Upper lobe of left lung (tissue), 6 donors: Measurements from ENCODE around the gene DMBT1. TPM values are rescaled to one million over a fixed set of nuclear protein-coding genes. Genes with fewer than 3 reads are reported as not detected.

Experiments used
- ATAC-seq, 2 donors: fragments of 200-7000 bp; cut with Tn5 transposase; one replicate each; pipeline ENCODE4 v1.9.1; 2022; ENCODE audit warnings: mild to moderate bottlenecking in 2 of 2, moderate library complexity in 2 of 2; ENCODE audit not compliant: low FRiP score in 2 of 2
- DNase-seq, 2 donors: peaks; one replicate each; pipeline ENCODE4 v3.0.0-alpha.2; 2019 to 2020
- H3K27ac ChIP-seq, 4 donors: fragments of 200-600 bp; sonication (generic); one replicate each; pipeline ENCODE4 v1.5.1; 2016 to 2019
- H3K27me3 ChIP-seq, 4 donors: fragments of 200-600 bp; sonication (generic); one replicate each; pipeline ENCODE4 v1.5.1; 2017 to 2019
- H3K36me3 ChIP-seq, 4 donors: fragments of 200-600 bp; sonication (generic); one replicate each; pipeline ENCODE4 v1.5.1; 2016 to 2019
- H3K4me1 ChIP-seq, 4 donors: fragments of 200-600 bp; sonication (generic); one replicate each; pipeline ENCODE4 v1.5.1; 2018 to 2019
- H3K4me3 ChIP-seq, 4 donors: fragments of 200-600 bp; sonication (generic); one replicate each; pipeline ENCODE4 v1.5.1; 2017 to 2019; ENCODE audit warnings: mild to moderate bottlenecking in 2 of 4, moderate library complexity in 1 of 4
- H3K9me3 ChIP-seq, 4 donors: fragments of 200-600 bp; sonication (generic); one replicate each; pipeline ENCODE4 v1.5.1; 2018 to 2019
- CTCF ChIP-seq, 6 experiments: fragments of 450-650 bp in 4 of 6; fragments of 200-600 bp in 2 of 6; sonication (generic) in 2 of 6; IDR thresholded peaks; one replicate each; pipeline ENCODE4 v1.5.1; 2016 to 2019; ENCODE audit warnings: antibody characterized with exemption in 6 of 6
- EP300 ChIP-seq, 4 donors: sonication (generic); formaldehyde crosslinking; IDR thresholded peaks; one replicate each; pipeline ENCODE4 v1.5.1; 2017; ENCODE audit warnings: antibody characterized with exemption in 4 of 4, control low read depth in 2 of 4
- POLR2A ChIP-seq, 4 donors: fragments of 450-650 bp; IDR thresholded peaks; one replicate each; pipeline ENCODE4 v1.5.1; 2016 to 2017; ENCODE audit warnings: antibody characterized with exemption in 4 of 4, mild to moderate bottlenecking in 2 of 4
- POLR2AphosphoS5 ChIP-seq, 2 donors: sonication (generic); formaldehyde crosslinking; IDR thresholded peaks; one replicate each; pipeline ENCODE4 v1.5.1; 2017; ENCODE audit warnings: antibody characterized with exemption in 2 of 2
- WGBS, 2 donors: methylation state at CpG; one replicate each; pipeline ENCODE4 v1.1.5; 2017 to 2018; 5-methylcytosine and 5-hydroxymethylcytosine counted together
- total RNA-seq, 6 donors: library from RNA; depleted of rRNA in 4 of 6; stranded (reverse); fragments of >200 nt in 4 of 6; gene quantifications; one replicate each; pipeline versions ENCODE4 v1.1.0 to v1.2.1, GENCODE V29; 2016 to 2021
- donor health status: DM: no; HTN: no; CAD: no; lungs with moderate emphysema.
- donor health status: DM: no; HTN: yes; CAD: no; lungs with severe emphysema.

Gene DMBT1
- total RNA-seq, 6 donors from 2014 or later = 16.8 to 201 (median 39.4) TPM

GRCh38 chr10:122515588-122516231, 44.8 kb upstream of the DMBT1 start:
- TF ChIP-seq CTCF (IDR thresholded peaks at IDR 0.05) = no peak
- TF ChIP-seq EP300 (IDR thresholded peaks at IDR 0.05) = no peak
- TF ChIP-seq POLR2AphosphoS5 (IDR thresholded peaks at IDR 0.05) = no peak
- ATAC-seq (no peak), DNase-seq (no peak)
- Histone ChIP-seq H3K9me3 (no peaks in the 10 kb centered on the region), H3K4me1 (no peaks in the 10 kb centered on the region), H3K27me3 (no peaks in the 10 kb centered on the region), H3K27ac (no peak overlapping the region), H3K4me3 (no peak overlapping the region), H3K36me3 (peaks cover 0 to 19% (median 11%) of the 10 kb centered on the region in 4 donors)
- WGBS, 2 donors = 90 to 91% methylated on average over 7 to 16 of the region's 16 CpGs

- TF ChIP-seq CTCF (IDR thresholded peaks at IDR 0.05) = no peak
- Histone ChIP-seq H3K27ac (no peak overlapping the region), H3K36me3 (peaks cover 0 to 17% (median 9%) of the 10 kb centered on the region in 4 donors), H3K9me3 (no peaks in the 10 kb centered on the region), H3K4me1 (no peaks in the 10 kb centered on the region), H3K4me3 (no peak overlapping the region), H3K27me3 (no peaks in the 10 kb centered on the region)
- WGBS, 2 donors = 72 to 74% methylated on average over 4 of the region's 4 CpGs
- no peak for DNase-seq
- ATAC-seq = no peak
Observed at GRCh38 chr10:122516734-122517133, 43.8 kb upstream of the DMBT1 start.

GRCh38 chr10:122519144-122519543, 41.4 kb upstream of the DMBT1 start:
- ATAC-seq = no peak
- Histone ChIP-seq H3K27ac (no peak overlapping the region), H3K36me3 (peaks cover 0 to 16% (median 9%) of the 10 kb centered on the region in 4 donors), H3K27me3 (no peaks in the 10 kb centered on the region), H3K4me1 (no peaks in the 10 kb centered on the region), H3K4me3 (no peak overlapping the region), H3K9me3 (no peaks in the 10 kb centered on the region)
- TF ChIP-seq POLR2A (IDR thresholded peaks at IDR 0.05) = no peak
- DNase-seq = no peak
- 71 to 84% methylated on average over 7 of the region's 7 CpGs for WGBS, 2 donors

- Histone ChIP-seq H3K36me3 (peaks cover 0 to 11% (median 6%) of the 10 kb centered on the region in 4 donors), H3K9me3 (no peaks in the 10 kb centered on the region), H3K27ac (no peak overlapping the region), H3K27me3 (no peaks in the 10 kb centered on the region), H3K4me3 (no peak overlapping the region), H3K4me1 (no peaks in the 10 kb centered on the region)
- DNase-seq (no peak), ATAC-seq (no peak)
- 89 to 90% methylated on average over 8 to 15 of the region's 15 CpGs for WGBS, 2 donors
- no peak for TF ChIP-seq EP300 (IDR thresholded peaks at IDR 0.05)
- TF ChIP-seq POLR2AphosphoS5 (IDR thresholded peaks at IDR 0.05) = no peak
- TF ChIP-seq CTCF (IDR thresholded peaks at IDR 0.05) = no peak
- TF ChIP-seq POLR2A (IDR thresholded peaks at IDR 0.05) = no peak
Observed at GRCh38 chr10:122519873-122520272, 40.7 kb upstream of the DMBT1 start.

- 80 to 83% methylated on average over 2 to 3 of the region's 3 CpGs for WGBS, 2 donors
- DNase-seq (no peak), ATAC-seq (no peak)
Observed at GRCh38 chr10:122521011-122521410, 39.5 kb upstream of the DMBT1 start.

GRCh38 chr10:122524811-122525210, 35.7 kb upstream of the DMBT1 start:
- no peak for ATAC-seq

More at GRCh38 chr10:122521011-122521410, 39.5 kb upstream of the DMBT1 start:
- H3K9me3 ChIP-seq = no peaks in the 10 kb centered on the region
- H3K4me1 ChIP-seq = peaks cover 1 to 5% (median 2%) of the 10 kb centered on the region in 4 donors
- H3K27ac ChIP-seq = no peak overlapping the region
- H3K4me3 ChIP-seq = no peak overlapping the region
- H3K36me3 ChIP-seq = peaks cover 0 to 4% (median 2%) of the 10 kb centered on the region in 4 donors
- no peaks in the 10 kb centered on the region for H3K27me3 ChIP-seq
- TF ChIP-seq POLR2AphosphoS5 (IDR thresholded peaks at IDR 0.05) = no peak

More at GRCh38 chr10:122524811-122525210, 35.7 kb upstream of the DMBT1 start:
- H3K4me3 ChIP-seq = no peak overlapping the region
- no peak for TF ChIP-seq POLR2AphosphoS5 (IDR thresholded peaks at IDR 0.05)
- TF ChIP-seq POLR2A (IDR thresholded peaks at IDR 0.05) = no peak
- no peak for TF ChIP-seq EP300 (IDR thresholded peaks at IDR 0.05)
- no peak for TF ChIP-seq CTCF (IDR thresholded peaks at IDR 0.05)
- H3K36me3 ChIP-seq = no peaks in the 10 kb centered on the region
- peaks cover 8 to 16% (median 14%) of the 10 kb centered on the region in 4 donors for H3K4me1 ChIP-seq
- no peak overlapping the region for H3K27ac ChIP-seq
- no peaks in the 10 kb centered on the region for H3K9me3 ChIP-seq
- DNase-seq = no peak
- H3K27me3 ChIP-seq = no peaks in the 10 kb centered on the region
- 94 to 100% methylated on average over 3 of the region's 3 CpGs for WGBS, 2 donors
